ENCODE results near the gene HIVEP3.

DNA sequence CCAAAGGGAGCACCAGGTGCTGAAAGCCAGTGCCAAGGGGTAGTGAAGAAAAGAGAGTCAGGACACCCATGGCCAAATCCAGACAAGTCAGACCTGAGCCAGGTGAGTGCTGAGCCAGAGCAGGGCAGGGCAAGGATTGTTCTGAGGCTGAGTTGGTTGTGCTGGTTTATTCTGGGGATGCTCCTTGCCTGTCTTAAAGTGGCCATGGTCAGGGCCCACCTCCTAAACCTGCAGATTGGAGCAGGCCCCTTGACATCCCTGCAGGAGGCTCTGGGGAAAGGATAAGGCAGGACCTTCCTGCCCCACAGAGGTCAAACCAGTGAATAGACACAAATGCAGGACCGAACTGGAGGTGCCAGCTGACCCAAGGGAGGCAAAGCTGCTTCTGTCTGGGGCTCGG, 138.4 kb downstream of the HIVEP3 start:
- TF ChIP-seq CTCF (IDR thresholded peaks at IDR 0.05) (no peak), POLR2A (IDR thresholded peaks at IDR 0.05) (no peak), POLR2AphosphoS5 (IDR thresholded peaks at IDR 0.05; ENCODE audit: insufficient read depth in 1 of 2, low read depth in 1 of 2) (no peak)
